Omental fat pad (tissue), 4 donors: ENCODE measurements around the gene DLGAP1. TPM values are rescaled to one million over a fixed set of nuclear protein-coding genes. Genes with fewer than 3 reads are reported as not detected.

ENCODE experiments used
- ATAC-seq: fragments of 150-250 bp; one replicate; pipeline ENCODE4 v1.9.1; 2016; ENCODE audit warnings: mild to moderate bottlenecking, moderate library complexity; ENCODE audit not compliant: low FRiP score
- DNase-seq: peaks from one replicate; pipeline ENCODE4 v3.0.0-alpha.2; 2019; ENCODE audit warnings: low spot score
- total RNA-seq, 4 donors: library from RNA; depleted of rRNA; stranded (reverse); fragments of >200 nt; gene quantifications; one replicate each; pipeline ENCODE4 v1.1.0, GENCODE V29; 2016
- TF ChIP-seq, protein P1 (sequence below), 3 donors: fragments of 450-650 bp; IDR thresholded peaks; one replicate each; pipeline ENCODE4 v1.5.1; 2016 to 2017; ENCODE audit warnings: antibody characterized with exemption in 3 of 3, mild to moderate bottlenecking in 3 of 3, moderate library complexity in 2 of 3

Gene DLGAP1
- total RNA-seq, 4 donors from 2014 or later: 1.5 to 8.0 (median 5.4) TPM

DNA sequence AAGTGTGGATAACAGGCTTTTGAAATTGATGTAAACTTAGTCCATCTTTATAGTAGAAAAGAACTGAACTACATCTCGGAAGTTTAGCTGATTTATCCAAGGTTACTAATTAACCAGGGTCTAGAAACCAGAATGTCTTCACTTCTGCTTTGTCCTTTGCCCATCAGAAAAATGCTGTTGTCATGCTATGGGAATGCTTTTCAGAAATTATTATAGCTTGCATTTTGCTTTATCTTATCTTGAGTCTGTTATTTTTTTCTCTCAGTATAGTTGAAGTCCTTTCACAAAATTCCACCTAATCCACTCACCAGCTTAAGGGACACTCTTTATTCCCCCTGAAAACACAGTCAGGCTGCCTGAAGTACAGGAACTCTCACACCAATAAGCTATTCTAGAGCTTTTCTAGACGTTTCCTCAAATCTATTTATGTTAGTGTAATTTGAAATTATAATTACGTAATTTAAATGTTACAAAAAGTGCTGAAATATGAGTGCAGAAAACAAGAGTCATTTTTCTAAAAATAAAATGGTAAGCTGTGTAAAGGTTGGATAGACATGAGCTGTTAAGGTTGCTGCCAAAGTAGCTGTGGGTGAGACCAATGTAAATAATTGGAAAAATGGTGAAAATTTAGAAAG, 548.9 kb downstream of the DLGAP1 start:
- DNase-seq: no peak
- ATAC-seq: no peak

DNA sequence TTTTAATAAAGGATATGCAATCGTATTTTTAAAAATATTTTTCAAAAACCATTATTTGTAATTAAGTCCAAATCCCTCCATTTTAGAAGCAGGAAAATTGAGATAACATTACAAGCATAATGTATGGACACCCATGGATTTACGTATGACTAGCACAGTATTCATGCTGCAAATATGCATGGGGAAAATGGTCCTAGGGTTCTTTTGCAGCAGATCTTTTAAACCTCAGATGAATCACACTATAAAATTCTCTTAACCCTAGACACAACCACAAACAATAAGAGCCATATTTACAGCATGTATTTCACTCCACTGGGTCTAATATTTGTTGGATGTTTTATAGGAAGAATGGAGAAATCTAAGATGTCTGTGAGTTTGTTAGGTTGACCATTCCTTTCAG, 551.8 kb downstream of the DLGAP1 start:
- ATAC-seq (no peak), DNase-seq (no peak)
- TF ChIP-seq, protein P1, sequence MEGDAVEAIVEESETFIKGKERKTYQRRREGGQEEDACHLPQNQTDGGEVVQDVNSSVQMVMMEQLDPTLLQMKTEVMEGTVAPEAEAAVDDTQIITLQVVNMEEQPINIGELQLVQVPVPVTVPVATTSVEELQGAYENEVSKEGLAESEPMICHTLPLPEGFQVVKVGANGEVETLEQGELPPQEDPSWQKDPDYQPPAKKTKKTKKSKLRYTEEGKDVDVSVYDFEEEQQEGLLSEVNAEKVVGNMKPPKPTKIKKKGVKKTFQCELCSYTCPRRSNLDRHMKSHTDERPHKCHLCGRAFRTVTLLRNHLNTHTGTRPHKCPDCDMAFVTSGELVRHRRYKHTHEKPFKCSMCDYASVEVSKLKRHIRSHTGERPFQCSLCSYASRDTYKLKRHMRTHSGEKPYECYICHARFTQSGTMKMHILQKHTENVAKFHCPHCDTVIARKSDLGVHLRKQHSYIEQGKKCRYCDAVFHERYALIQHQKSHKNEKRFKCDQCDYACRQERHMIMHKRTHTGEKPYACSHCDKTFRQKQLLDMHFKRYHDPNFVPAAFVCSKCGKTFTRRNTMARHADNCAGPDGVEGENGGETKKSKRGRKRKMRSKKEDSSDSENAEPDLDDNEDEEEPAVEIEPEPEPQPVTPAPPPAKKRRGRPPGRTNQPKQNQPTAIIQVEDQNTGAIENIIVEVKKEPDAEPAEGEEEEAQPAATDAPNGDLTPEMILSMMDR (IDR thresholded peaks at IDR 0.05): no peak

More for the DNA sequence above, 548.9 kb downstream of the DLGAP1 start:
- TF ChIP-seq, protein P1 (IDR thresholded peaks at IDR 0.05): no peak

DNA sequence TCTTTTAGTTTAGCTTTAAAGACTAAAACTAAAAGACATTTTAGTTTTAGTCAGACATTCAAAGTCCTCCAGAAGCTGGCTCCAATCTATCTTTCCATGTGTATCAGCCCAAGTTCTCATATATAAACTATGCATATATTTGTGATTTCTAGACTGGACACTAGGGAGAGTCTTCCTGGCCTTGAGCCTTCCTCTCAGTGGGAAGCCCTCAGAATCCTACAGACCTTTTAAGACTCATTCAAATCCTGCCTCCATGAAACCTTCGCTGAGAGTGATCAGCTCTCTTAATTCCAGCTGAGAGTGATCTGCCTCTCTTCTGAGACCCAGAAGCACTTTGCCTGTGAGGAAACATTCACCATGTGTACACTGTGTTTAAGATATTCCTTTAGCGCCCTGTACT, 552.4 kb downstream of the DLGAP1 start:
- DNase-seq (no peak), ATAC-seq (no peak)
- TF ChIP-seq, protein P1 (IDR thresholded peaks at IDR 0.05): no peak

DNA sequence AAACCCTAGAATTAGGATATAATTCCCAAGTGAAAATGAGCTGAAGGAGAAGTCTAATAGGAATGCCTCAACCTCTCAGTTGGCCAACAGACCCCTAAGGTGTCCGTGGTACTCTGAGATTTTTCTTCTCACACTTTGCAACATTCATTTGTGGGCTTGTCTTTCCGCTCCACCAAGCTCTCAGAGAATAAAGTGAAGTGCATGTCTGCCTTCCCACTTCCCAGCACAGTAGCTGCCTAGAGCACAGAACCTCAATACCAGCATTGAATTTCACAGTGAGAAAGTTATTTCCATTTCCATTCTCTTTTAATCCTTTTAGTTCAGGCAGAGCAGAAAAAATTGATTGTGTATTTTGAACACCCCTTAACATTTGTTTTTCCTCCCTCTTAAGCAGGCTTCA, 553.3 kb downstream of the DLGAP1 start:
- TF ChIP-seq, protein P1 (IDR thresholded peaks at IDR 0.05): no peak
- ATAC-seq (no peak), DNase-seq (no peak)

DNA sequence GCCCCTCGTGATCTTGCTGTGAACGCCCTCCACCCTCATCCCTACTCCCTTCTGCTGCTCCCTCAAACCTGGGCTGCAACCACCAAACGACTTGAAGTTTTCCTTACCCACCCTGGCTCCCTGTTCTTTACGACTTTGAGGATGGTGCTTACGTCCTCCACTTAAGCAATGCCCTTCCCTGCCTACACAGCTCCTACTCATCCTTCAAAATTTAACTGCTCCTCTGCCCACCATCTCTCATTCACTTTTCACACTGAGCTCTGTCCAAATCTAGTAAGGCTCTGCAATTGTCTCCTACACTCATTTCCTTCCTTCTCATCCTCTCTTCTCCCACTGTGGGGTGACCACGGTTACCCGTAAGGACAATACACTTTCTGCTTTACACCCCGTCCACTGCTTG, 554.1 kb downstream of the DLGAP1 start:
- DNase-seq (no peak), ATAC-seq (no peak)
- TF ChIP-seq, protein P1 (IDR thresholded peaks at IDR 0.05): no peak

DNA sequence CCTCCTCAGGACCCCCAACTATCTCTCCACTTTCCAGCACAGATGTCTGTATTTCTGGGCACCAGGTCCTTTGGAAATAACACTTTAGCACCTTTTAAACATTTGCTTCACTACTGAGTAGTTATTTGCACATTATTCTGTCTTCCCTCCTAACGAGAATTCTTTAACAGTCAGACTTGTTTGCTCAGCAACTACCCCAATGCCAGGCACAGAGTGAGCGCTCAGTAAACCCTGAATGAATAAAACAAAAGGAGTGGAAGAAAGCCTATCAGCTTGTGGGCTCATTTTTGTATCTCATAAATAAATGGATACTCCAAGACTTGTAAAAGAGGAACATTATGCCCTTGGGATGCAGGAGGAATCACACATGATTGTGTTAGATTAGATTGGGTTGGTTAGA, 554.8 kb downstream of the DLGAP1 start:
- TF ChIP-seq, protein P1 (IDR thresholded peaks at IDR 0.05): no peak
- no peak for DNase-seq
- ATAC-seq: no peak

DNA sequence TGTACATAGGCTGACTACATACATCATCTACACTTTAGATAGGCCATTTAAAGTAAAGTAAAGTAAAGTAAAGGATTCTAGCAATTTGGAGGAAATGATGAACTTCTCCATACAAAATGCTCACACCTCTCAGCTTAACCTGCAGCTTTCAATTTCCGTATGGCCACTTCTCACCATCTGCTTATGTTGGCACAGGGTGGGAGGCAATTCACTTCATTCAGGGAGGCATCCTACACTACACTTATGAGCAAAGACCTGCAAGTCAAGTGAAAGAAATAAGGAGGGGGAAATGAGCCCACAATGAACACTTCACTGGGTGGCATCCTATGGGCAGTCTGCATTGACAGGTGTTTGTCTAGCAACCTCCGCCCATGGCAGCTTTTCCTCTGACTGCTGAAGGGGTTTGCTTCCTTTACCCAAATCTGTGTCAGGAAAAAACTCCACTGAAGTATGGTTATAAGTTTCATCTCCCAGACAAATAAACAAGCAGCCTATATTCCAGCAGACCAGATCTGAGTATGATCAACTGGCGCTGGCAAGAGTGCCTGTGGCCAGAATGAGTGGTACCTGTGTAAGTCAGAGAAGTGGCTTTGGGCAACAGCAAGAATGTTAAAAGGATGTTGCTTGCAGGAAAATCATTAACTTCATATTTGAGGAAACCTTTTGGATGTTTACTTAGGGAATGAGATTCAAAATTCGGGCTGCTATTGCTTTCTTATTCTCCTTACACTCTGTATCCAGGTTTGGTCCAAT, 556.1 kb downstream of the DLGAP1 start:
- no peak for DNase-seq
- TF ChIP-seq, protein P1 (IDR thresholded peaks at IDR 0.05): no peak
- ATAC-seq: no peak
